Left lobe of liver (tissue), 2 donors: Measurements from ENCODE around the gene PSD. TPM values are rescaled to one million over a fixed set of nuclear protein-coding genes. Genes with fewer than 3 reads are reported as not detected.
"Not testable (repeated sequence)": the region's sequence is repeated elsewhere in the genome, so short reads cannot be mapped to it uniquely, and the experiment has no call there.

Experiments used
- ATAC-seq: fragments of 200-7000 bp; cut with Tn5 transposase; one replicate; pipeline ENCODE4 v1.9.1; 2020; ENCODE audit warnings: mild to moderate bottlenecking, moderate library complexity
- DNase-seq: peaks from one replicate; pipeline ENCODE4 v3.0.0-alpha.2; 2020; ENCODE audit warnings: low spot score
- total RNA-seq: library from RNA; stranded (reverse); gene quantifications from one replicate; pipeline ENCODE4 v1.2.1, GENCODE V29; 2021
- donor health status: DM: no; HTN: no; CAD: no; lungs with moderate emphysema.
- donor health status: DM: no; HTN: yes; CAD: no.

Gene PSD
- total RNA-seq, result 7.0 TPM

- no peak for ATAC-seq
- no peak for DNase-seq
Measured at GRCh38 chr10:102418622-102419268, at the start of gene PSD. PSD (minus strand) TSS chr10:102418785; CDS start chr10:102417038, 1,747 bp downstream.

GRCh38 chr10:102467971-102468438, 49.4 kb upstream of the PSD start:
- DNase-seq, result no peak
- ATAC-seq, result no peak

- DNase-seq (no peak), ATAC-seq (no peak)
Measured at GRCh38 chr10:102467318-102467717, 48.7 kb upstream of the PSD start.

- ATAC-seq, result no peak
Measured at GRCh38 chr10:102465466-102465865, 46.9 kb upstream of the PSD start.

GRCh38 chr10:102463983-102464382, 45.4 kb upstream of the PSD start:
- no peak for DNase-seq
- ATAC-seq, result no peak

More at GRCh38 chr10:102465466-102465865, 46.9 kb upstream of the PSD start:
- DNase-seq, result no peak

- ATAC-seq (no peak), DNase-seq (no peak)
Measured at GRCh38 chr10:102462512-102463054, 44.0 kb upstream of the PSD start.

GRCh38 chr10:102461187-102462054, 42.8 kb upstream of the PSD start:
- ATAC-seq (peak; percentile 93), DNase-seq (peak; percentile 96)

GRCh38 chr10:102460836-102461186, 42.2 kb upstream of the PSD start:
- ATAC-seq (peak; percentile 17), DNase-seq (no peak)

GRCh38 chr10:102458656-102459055, 40.1 kb upstream of the PSD start:
- no peak for DNase-seq
- no peak for ATAC-seq

GRCh38 chr10:102457591-102458150, 39.1 kb upstream of the PSD start:
- DNase-seq, result no peak
- no peak for ATAC-seq

GRCh38 chr10:102455893-102456471, 37.4 kb upstream of the PSD start:
- DNase-seq (no peak), ATAC-seq (no peak)

- not testable (repeated sequence) for DNase-seq, ATAC-seq
Measured at GRCh38 chr10:102454662-102455487, 36.3 kb upstream of the PSD start.

- ATAC-seq (no peak), DNase-seq (no peak)
Measured at GRCh38 chr10:102453502-102453901, 34.9 kb upstream of the PSD start.

GRCh38 chr10:102452672-102453340, 34.2 kb upstream of the PSD start:
- DNase-seq (peak; percentile 46), ATAC-seq (no peak)

- DNase-seq (no peak), ATAC-seq (no peak)
Measured at GRCh38 chr10:102451105-102451969, 32.8 kb upstream of the PSD start, which contains the start of gene C10orf95. C10orf95 (minus strand) TSS chr10:102451543; CDS start chr10:102451093, 450 bp downstream.

- DNase-seq (peak; percentile 91), ATAC-seq (peak; percentile 91)
Measured at GRCh38 chr10:102450374-102451104, 32.0 kb upstream of the PSD start.

GRCh38 chr10:102450124-102450373, 31.5 kb upstream of the PSD start:
- ATAC-seq (peak; percentile 4), DNase-seq (no peak)
